ENCODE results near the gene NXT2. TPM values are rescaled to one million over a fixed set of nuclear protein-coding genes. Genes with fewer than 3 reads are reported as not detected.
"Not testable (repeated sequence)": the region's sequence is repeated elsewhere in the genome, so short reads cannot be mapped to it uniquely, and the experiment has no call there.

The NXT2 gene
- total and polyA plus RNA-seq, 2 experiments from 2014 or later = 13.1 to 23.6 TPM

- H3K27ac Mint-ChIP-seq; ATAC-seq; H3F3A ChIP-seq (replicated peaks; ENCODE audit: low read depth); H3K27me3 Mint-ChIP-seq (ENCODE audit: insufficient read depth, low read depth, poor library complexity); H3K79me2 ChIP-seq (replicated peaks; ENCODE audit: insufficient read depth); H3K9me2 ChIP-seq (ENCODE audit: insufficient read depth); H3K4me2 ChIP-seq; H3K9me3 Mint-ChIP-seq; H3K36me3 ChIP-seq (ENCODE audit: insufficient read depth); H3K27me3 ChIP-seq (ENCODE audit: insufficient read depth); H3K27ac ChIP-seq (ENCODE audit: low read depth); H3K4me1 Mint-ChIP-seq; H2AFZ ChIP-seq; H3K4me3 ChIP-seq; H4K20me1 ChIP-seq (replicated peaks; ENCODE audit: insufficient read depth); H3K4me3 Mint-ChIP-seq; H3K4me1 ChIP-seq (ENCODE audit: insufficient read depth); DNase-seq (ENCODE audit: low spot score); H3K36me3 Mint-ChIP-seq (ENCODE audit: low read depth): not testable (repeated sequence)
These were observed 39.4 kb downstream of the NXT2 start for GRCh38 chrX:109576083-109576482.

DNA sequence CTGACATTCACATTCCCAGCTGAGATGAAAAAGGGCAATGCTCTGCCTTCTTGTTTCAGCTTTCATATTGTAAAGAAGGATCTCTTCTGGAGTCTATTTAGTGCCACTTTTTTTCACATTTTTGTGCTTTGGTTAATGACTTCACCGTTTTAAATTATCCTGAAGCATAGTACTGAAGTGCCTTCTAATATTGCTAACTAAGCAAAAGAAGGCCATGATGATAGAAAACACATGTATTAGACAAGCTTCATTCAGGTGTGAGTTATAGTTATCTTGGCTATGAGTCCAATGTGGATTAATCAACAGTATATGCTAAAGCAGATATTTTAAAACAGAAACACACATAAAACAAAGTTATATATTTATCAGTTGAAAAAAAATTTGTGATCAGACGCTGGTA, 40.4 kb downstream of the NXT2 start:
- H3K9me3 Mint-ChIP-seq = no peaks in the 10 kb centered on the region
- no peak for ATAC-seq
- no peak overlapping the region for H3K27ac Mint-ChIP-seq

More for the DNA sequence above, 40.4 kb downstream of the NXT2 start:
- no peak overlapping the region for H3K27ac ChIP-seq (ENCODE audit: low read depth)
- no peaks in the 10 kb centered on the region for H3K36me3 Mint-ChIP-seq (ENCODE audit: low read depth)
- no peaks in the 10 kb centered on the region for H3K4me1 ChIP-seq (ENCODE audit: insufficient read depth)
- H3K79me2 ChIP-seq (replicated peaks; ENCODE audit: insufficient read depth) = no peaks in the 10 kb centered on the region
- no peaks in the 10 kb centered on the region for H3K36me3 ChIP-seq (ENCODE audit: insufficient read depth)
- H4K20me1 ChIP-seq (replicated peaks; ENCODE audit: insufficient read depth) = no peaks in the 10 kb centered on the region
- H3F3A ChIP-seq (replicated peaks; ENCODE audit: low read depth) = no peaks in the 10 kb centered on the region
- H3K4me2 ChIP-seq = no peak overlapping the region
- H3K27me3 Mint-ChIP-seq (ENCODE audit: insufficient read depth, low read depth, poor library complexity) = no peaks in the 10 kb centered on the region
- 0 out of 2 replicates have a peak, but pooled peaks cover 4% of the 10 kb centered on the region for H3K9me2 ChIP-seq (ENCODE audit: insufficient read depth)
- DNase-seq (ENCODE audit: low spot score) = no peak
- TF ChIP-seq ZNF114 (CRISPR knock-in tag; IDR thresholded peaks at IDR 0.05) = no peak
- no peak for TF ChIP-seq ZNF331 (CRISPR knock-in tag; IDR thresholded peaks at IDR 0.05; ENCODE audit: low read depth)
- TF ChIP-seq, protein P1, sequence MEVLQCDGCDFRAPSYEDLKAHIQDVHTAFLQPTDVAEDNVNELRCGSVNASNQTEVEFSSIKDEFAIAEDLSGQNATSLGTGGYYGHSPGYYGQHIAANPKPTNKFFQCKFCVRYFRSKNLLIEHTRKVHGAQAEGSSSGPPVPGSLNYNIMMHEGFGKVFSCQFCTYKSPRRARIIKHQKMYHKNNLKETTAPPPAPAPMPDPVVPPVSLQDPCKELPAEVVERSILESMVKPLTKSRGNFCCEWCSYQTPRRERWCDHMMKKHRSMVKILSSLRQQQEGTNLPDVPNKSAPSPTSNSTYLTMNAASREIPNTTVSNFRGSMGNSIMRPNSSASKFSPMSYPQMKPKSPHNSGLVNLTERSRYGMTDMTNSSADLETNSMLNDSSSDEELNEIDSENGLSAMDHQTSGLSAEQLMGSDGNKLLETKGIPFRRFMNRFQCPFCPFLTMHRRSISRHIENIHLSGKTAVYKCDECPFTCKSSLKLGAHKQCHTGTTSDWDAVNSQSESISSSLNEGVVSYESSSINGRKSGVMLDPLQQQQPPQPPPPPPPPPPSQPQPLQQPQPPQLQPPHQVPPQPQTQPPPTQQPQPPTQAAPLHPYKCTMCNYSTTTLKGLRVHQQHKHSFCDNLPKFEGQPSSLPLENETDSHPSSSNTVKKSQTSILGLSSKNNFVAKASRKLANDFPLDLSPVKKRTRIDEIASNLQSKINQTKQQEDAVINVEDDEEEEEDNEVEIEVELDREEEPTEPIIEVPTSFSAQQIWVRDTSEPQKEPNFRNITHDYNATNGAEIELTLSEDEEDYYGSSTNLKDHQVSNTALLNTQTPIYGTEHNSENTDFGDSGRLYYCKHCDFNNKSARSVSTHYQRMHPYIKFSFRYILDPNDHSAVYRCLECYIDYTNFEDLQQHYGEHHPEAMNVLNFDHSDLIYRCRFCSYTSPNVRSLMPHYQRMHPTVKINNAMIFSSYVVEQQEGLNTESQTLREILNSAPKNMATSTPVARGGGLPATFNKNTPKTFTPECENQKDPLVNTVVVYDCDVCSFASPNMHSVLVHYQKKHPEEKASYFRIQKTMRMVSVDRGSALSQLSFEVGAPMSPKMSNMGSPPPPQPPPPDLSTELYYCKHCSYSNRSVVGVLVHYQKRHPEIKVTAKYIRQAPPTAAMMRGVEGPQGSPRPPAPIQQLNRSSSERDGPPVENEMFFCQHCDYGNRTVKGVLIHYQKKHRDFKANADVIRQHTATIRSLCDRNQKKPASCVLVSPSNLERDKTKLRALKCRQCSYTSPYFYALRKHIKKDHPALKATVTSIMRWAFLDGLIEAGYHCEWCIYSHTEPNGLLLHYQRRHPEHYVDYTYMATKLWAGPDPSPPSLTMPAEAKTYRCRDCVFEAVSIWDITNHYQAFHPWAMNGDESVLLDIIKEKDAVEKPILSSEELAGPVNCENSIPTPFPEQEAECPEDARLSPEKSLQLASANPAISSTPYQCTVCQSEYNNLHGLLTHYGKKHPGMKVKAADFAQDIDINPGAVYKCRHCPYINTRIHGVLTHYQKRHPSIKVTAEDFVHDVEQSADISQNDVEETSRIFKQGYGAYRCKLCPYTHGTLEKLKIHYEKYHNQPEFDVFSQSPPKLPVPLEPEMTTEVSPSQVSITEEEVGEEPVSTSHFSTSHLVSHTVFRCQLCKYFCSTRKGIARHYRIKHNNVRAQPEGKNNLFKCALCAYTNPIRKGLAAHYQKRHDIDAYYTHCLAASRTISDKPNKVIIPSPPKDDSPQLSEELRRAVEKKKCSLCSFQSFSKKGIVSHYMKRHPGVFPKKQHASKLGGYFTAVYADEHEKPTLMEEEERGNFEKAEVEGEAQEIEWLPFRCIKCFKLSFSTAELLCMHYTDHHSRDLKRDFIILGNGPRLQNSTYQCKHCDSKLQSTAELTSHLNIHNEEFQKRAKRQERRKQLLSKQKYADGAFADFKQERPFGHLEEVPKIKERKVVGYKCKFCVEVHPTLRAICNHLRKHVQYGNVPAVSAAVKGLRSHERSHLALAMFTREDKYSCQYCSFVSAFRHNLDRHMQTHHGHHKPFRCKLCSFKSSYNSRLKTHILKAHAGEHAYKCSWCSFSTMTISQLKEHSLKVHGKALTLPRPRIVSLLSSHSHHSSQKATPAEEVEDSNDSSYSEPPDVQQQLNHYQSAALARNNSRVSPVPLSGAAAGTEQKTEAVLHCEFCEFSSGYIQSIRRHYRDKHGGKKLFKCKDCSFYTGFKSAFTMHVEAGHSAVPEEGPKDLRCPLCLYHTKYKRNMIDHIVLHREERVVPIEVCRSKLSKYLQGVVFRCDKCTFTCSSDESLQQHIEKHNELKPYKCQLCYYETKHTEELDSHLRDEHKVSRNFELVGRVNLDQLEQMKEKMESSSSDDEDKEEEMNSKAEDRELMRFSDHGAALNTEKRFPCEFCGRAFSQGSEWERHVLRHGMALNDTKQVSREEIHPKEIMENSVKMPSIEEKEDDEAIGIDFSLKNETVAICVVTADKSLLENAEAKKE (CRISPR knock-in tag; IDR thresholded peaks at IDR 0.05) = no peak
- TF ChIP-seq POLR2AphosphoS5 (IDR thresholded peaks at IDR 0.05; ENCODE audit: low read depth) = no peak
- TF ChIP-seq CREB1 (CRISPR knock-in tag; IDR thresholded peaks at IDR 0.05; ENCODE audit: low read depth) = no peak
- TF ChIP-seq, protein P2, sequence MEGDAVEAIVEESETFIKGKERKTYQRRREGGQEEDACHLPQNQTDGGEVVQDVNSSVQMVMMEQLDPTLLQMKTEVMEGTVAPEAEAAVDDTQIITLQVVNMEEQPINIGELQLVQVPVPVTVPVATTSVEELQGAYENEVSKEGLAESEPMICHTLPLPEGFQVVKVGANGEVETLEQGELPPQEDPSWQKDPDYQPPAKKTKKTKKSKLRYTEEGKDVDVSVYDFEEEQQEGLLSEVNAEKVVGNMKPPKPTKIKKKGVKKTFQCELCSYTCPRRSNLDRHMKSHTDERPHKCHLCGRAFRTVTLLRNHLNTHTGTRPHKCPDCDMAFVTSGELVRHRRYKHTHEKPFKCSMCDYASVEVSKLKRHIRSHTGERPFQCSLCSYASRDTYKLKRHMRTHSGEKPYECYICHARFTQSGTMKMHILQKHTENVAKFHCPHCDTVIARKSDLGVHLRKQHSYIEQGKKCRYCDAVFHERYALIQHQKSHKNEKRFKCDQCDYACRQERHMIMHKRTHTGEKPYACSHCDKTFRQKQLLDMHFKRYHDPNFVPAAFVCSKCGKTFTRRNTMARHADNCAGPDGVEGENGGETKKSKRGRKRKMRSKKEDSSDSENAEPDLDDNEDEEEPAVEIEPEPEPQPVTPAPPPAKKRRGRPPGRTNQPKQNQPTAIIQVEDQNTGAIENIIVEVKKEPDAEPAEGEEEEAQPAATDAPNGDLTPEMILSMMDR (conservative IDR thresholded peaks at IDR 0.05; ENCODE audit: low read depth in 2 of 2) = no peak
- no peak for TF ChIP-seq EZH2 (IDR thresholded peaks at IDR 0.05; ENCODE audit: low read depth, unreplicated experiment)
- no peak for TF ChIP-seq JUNB (IDR thresholded peaks at IDR 0.05; ENCODE audit: unreplicated experiment)
- no peak for TF ChIP-seq STAT1 (IDR thresholded peaks at IDR 0.05; ENCODE audit: unreplicated experiment)
- TF ChIP-seq EZH2phosphoT487 (IDR thresholded peaks at IDR 0.05; ENCODE audit: unreplicated experiment) = no peak
- H3K4me3 ChIP-seq = no peak overlapping the region
- H3K4me3 Mint-ChIP-seq = no peak overlapping the region
- H3K4me1 Mint-ChIP-seq = peaks cover 5% of the 10 kb centered on the region; the same call in 2 of the 3 replicates
- no peak overlapping the region for H2AFZ ChIP-seq
- no peaks in the 10 kb centered on the region for H3K27me3 ChIP-seq (ENCODE audit: insufficient read depth)
